B cell (primary cell): ENCODE data around the gene ANKMY2.

ENCODE experiments used
- CTCF ChIP-seq: fragments of 200-600 bp; IDR thresholded peaks from one replicate; pipeline ENCODE4 v1.8.0; 2022; ENCODE audit warnings: antibody characterized with exemption, mild to moderate bottlenecking
- EZH2 ChIP-seq: IDR thresholded peaks from 2 replicates; pipeline ENCODE4 v1.6.1; 2012; ENCODE audit warnings: borderline replicate concordance, low read depth, mild to moderate bottlenecking, moderate library complexity, low read length; ENCODE audit not compliant: insufficient read depth, poor library complexity, severe bottlenecking

- TF ChIP-seq CTCF (no peak), EZH2 (no peak)
Observed at GRCh38 chr7:16594061-16594460, 51.5 kb downstream of the ANKMY2 start.
